NCI-H1048 (cell line): Measurements from ENCODE around the gene ANKRD35.
"Not testable (repeated sequence)": the region's sequence is repeated elsewhere in the genome, so short reads cannot be mapped to it uniquely, and the experiment has no call there.

Experiments used
- DNase-seq: peaks from one replicate; lab custom pipeline; 2025; lab: John Stamatoyannopoulos, UW

ANKRD35 gene

GRCh38 chr1:145885738-145886287 is at the start of gene ANKRD35:
Gene ANKRD35 (minus strand): TSS chr1:145885866. CDS start chr1:145885758, 108 bp downstream.
- DNase-seq: peak; percentile 72

- DNase-seq: not testable (repeated sequence)
Measured at GRCh38 chr1:145932522-145933009, 46.9 kb upstream of the ANKRD35 start.

- DNase-seq: no peak
Measured at GRCh38 chr1:145927916-145928643, 42.4 kb upstream of the ANKRD35 start.

GRCh38 chr1:145927063-145927886 is 41.6 kb upstream of the ANKRD35 start, which contains the start of gene RBM8A:
Gene RBM8A (minus strand): TSS chr1:145927484. CDS start chr1:145927426, 58 bp downstream.
- DNase-seq: peak; percentile 99

GRCh38 chr1:145926686-145927062 is 41.0 kb upstream of the ANKRD35 start:
- no peak for DNase-seq

- DNase-seq: no peak
Measured at GRCh38 chr1:145922266-145922665, 36.6 kb upstream of the ANKRD35 start.

GRCh38 chr1:145920297-145920696 is 34.6 kb upstream of the ANKRD35 start:
- not testable (repeated sequence) for DNase-seq

GRCh38 chr1:145918992-145919939 is 33.6 kb upstream of the ANKRD35 start:
- DNase-seq: no peak

- DNase-seq: peak; percentile 87
Measured at GRCh38 chr1:145918144-145918991, 32.7 kb upstream of the ANKRD35 start, which contains the start of gene PEX11B. Gene PEX11B (minus strand): TSS chr1:145918717. CDS start chr1:145918688, 29 bp downstream.

- no peak for DNase-seq
Measured at GRCh38 chr1:145917595-145917994, 31.9 kb upstream of the ANKRD35 start.

GRCh38 chr1:145916745-145917144 is 31.1 kb upstream of the ANKRD35 start:
- DNase-seq: no peak

- no peak for DNase-seq
Measured at GRCh38 chr1:145912128-145912641, 26.5 kb upstream of the ANKRD35 start.

- DNase-seq: no peak
Measured at GRCh38 chr1:145908653-145909052, 23.0 kb upstream of the ANKRD35 start.

GRCh38 chr1:145906954-145907753 is 21.5 kb upstream of the ANKRD35 start:
- DNase-seq: no peak

- no peak for DNase-seq
Measured at GRCh38 chr1:145901312-145902021, 15.8 kb upstream of the ANKRD35 start.

GRCh38 chr1:145898756-145899155 is 13.1 kb upstream of the ANKRD35 start:
- no peak for DNase-seq

GRCh38 chr1:145897969-145898368 is 12.3 kb upstream of the ANKRD35 start:
- no peak for DNase-seq

- DNase-seq: no peak
Measured at GRCh38 chr1:145895471-145895870, 9.8 kb upstream of the ANKRD35 start.
